ENCODE results near the gene CASD1. TPM values are rescaled to one million over a fixed set of nuclear protein-coding genes. Genes with fewer than 3 reads are reported as not detected.

Gene CASD1
- total and polyA plus RNA-seq, 10 of the 15 experiments (the other 5 are each of a cell fraction or from before 2014, with no cell fraction given) = 4.0 to 18.6 (median 10.7) TPM

DNA sequence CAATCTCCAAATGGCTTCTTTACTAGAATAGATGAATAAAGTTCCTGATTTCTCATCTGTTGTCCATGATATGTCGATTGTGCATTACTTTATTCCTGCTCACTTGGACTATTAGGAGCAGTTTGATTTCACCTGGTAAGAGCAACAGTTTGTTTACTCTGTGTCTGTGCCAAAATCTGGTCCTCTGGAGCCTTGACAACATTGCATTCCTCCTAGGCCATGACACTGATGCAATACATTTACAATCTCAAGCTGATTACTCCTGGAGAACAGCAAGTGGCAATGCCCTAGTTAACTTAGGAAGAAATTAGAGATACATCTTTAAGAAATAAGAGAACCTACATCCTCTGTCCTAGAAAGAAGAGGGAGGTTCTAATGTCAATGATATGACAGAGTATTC, 74.5 kb downstream of the CASD1 start (continued):
- TF ChIP-seq ATF2 (IDR thresholded peaks at IDR 0.05; ENCODE audit: low read length) (no peak), KAT2A (conservative IDR thresholded peaks at IDR 0.05; ENCODE audit: control insufficient read depth, low read depth, low read length) (no peak), NR2C1 (IDR thresholded peaks at IDR 0.05) (no peak), PAX8 (IDR thresholded peaks at IDR 0.05) (no peak), STAT1 (conservative IDR thresholded peaks at IDR 0.05) (no peak), NBN (IDR thresholded peaks at IDR 0.05) (no peak), NFYA (IDR thresholded peaks at IDR 0.05; ENCODE audit: borderline replicate concordance, low read depth, low read length) (no peak), RAD51 (IDR thresholded peaks at IDR 0.05) (no peak), MEF2B (IDR thresholded peaks at IDR 0.05; ENCODE audit: partially characterized antibody, poor library complexity, severe bottlenecking) (no peak), MLLT1 (IDR thresholded peaks at IDR 0.05) (no peak)

DNA sequence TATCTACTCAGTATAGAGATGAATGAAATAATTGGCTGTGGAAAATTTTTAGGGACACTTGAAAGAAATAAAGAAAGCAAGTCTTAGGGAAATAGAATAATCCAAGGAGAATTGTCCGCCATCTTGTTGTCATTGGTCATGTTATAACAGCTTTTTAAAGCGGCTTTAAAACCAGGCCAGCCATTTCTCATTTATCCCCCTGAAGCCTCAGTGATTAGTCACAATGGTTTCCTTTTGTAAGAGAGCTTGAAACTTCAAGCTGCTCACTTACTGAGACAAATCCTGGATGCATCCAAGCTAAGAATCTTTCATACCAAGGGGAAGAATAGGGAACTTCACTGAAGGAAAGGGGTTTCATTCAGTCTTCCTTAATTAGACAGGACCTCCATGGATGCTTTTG, 78.5 kb downstream of the CASD1 start:
- 95% methylated on average over 2 of the region's 2 CpGs for WGBS (ENCODE audit: insufficient coverage, insufficient replicate concordance, low lambda C conversion rate, missing lambda C conversion rate)
- H4K20me1 ChIP-seq (ENCODE audit: control insufficient read depth, insufficient read depth) = no peaks in the 10 kb centered on the region
- no TSS peak for BruUV-seq (replicated peaks)
- CTCF ChIA-PET = no interaction called here
- SMC1A ChIA-PET (ENCODE audit: uncharacterized antibody, unreplicated experiment) = interaction anchor here (0.9 to 1.2 kb wide), 3 partner anchors 16 to 138 kb away, joined by 3 read pairs; no protein-coding TSS in a partner anchor
- H3K4me3 ChIP-seq = no peak overlapping the region
- H3K36me3 ChIP-seq (ENCODE audit: control insufficient read depth in 2 of 2, insufficient read depth in 2 of 2, low read length in 1 of 2) = no peaks in the 10 kb centered on the region
- in situ Hi-C loops (cut with MboI) = no loop called here
- DNase-seq (ENCODE audit: low read depth, low spot score) (no peak), ATAC-seq (no peak), FAIRE-seq (no peak)
- no peak overlapping the region for H3K9ac ChIP-seq (ENCODE audit: control insufficient read depth, insufficient read depth, low read length)
- no peaks in the 10 kb centered on the region for H3K9me3 ChIP-seq (replicated peaks; ENCODE audit: control insufficient read depth, insufficient read depth, low read length)
- POLR2A ChIA-PET = interaction anchor here (1.2 kb wide), 1 partner anchor 37 kb away, joined by 4 read pairs; no protein-coding TSS in a partner anchor
- no peak overlapping the region for H3K27ac ChIP-seq (ENCODE audit: control insufficient read depth, insufficient read depth)
- RAD21 ChIA-PET (ENCODE audit: unreplicated experiment) = interaction anchor here (0.9 kb wide), 1 partner anchor 32 kb away, joined by 3 read pairs; no protein-coding TSS in a partner anchor
- intact Hi-C loops (cut with micrococcal nuclease; ENCODE audit: unreplicated experiment) = no loop called here
- no peaks in the 10 kb centered on the region for H3K4me1 ChIP-seq (ENCODE audit: control insufficient read depth, insufficient read depth, low read length)
- no peak overlapping the region for H2AFZ ChIP-seq (ENCODE audit: control insufficient read depth, low read depth, low read length)
- H3K79me2 ChIP-seq (ENCODE audit: control insufficient read depth, insufficient read depth, low read length) = no peaks in the 10 kb centered on the region
- no peak overlapping the region for H3K4me2 ChIP-seq (ENCODE audit: control insufficient read depth, insufficient read depth)
- no peaks in the 10 kb centered on the region for H3K27me3 ChIP-seq (replicated peaks in 1 of 2; ENCODE audit: control insufficient read depth in 2 of 2, insufficient read depth in 2 of 2, low read length in 1 of 2)
- no peak for TF ChIP-seq RAD51 (IDR thresholded peaks at IDR 0.05)
- TF ChIP-seq SRF (IDR thresholded peaks at IDR 0.05; ENCODE audit: low read depth in 2 of 2, low read length in 2 of 2) = no peak
- TF ChIP-seq FOXK2 (IDR thresholded peaks at IDR 0.05) = no peak
- no peak for TF ChIP-seq YY1 (IDR thresholded peaks at IDR 0.05; ENCODE audit: low read depth, low read length)
- TF ChIP-seq SMAD5 (IDR thresholded peaks at IDR 0.05; ENCODE audit: low read depth) = no peak
- TF ChIP-seq, protein P1, sequence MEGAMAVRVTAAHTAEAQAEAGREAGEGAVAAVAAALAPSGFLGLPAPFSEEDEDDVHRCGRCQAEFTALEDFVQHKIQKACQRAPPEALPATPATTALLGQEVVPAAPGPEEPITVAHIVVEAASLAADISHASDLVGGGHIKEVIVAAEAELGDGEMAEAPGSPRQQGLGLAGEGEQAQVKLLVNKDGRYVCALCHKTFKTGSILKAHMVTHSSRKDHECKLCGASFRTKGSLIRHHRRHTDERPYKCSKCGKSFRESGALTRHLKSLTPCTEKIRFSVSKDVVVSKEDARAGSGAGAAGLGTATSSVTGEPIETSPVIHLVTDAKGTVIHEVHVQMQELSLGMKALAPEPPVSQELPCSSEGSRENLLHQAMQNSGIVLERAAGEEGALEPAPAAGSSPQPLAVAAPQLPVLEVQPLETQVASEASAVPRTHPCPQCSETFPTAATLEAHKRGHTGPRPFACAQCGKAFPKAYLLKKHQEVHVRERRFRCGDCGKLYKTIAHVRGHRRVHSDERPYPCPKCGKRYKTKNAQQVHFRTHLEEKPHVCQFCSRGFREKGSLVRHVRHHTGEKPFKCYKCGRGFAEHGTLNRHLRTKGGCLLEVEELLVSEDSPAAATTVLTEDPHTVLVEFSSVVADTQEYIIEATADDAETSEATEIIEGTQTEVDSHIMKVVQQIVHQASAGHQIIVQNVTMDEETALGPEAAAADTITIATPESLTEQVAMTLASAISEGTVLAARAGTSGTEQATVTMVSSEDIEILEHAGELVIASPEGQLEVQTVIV (IDR thresholded peaks at IDR 0.05; ENCODE audit: borderline replicate concordance, partially characterized antibody) = no peak
- no peak for TF ChIP-seq PAX8 (IDR thresholded peaks at IDR 0.05)
- TF ChIP-seq ESRRA (IDR thresholded peaks at IDR 0.05; ENCODE audit: low read length) = no peak
- no peak for TF ChIP-seq EP300 (IDR thresholded peaks at IDR 0.05; ENCODE audit: borderline replicate concordance in 1 of 2, control insufficient read depth in 1 of 2, low read depth in 2 of 2, low read length in 2 of 2)
- TF ChIP-seq RCOR1 (conservative IDR thresholded peaks at IDR 0.05; ENCODE audit: low read depth, low read length) = no peak
- TF ChIP-seq CHD4 (IDR thresholded peaks at IDR 0.05) = no peak
- TF ChIP-seq ZNF274 (IDR thresholded peaks at IDR 0.05; ENCODE audit: insufficient read depth, insufficient read length) = no peak
- TF ChIP-seq HDGF (IDR thresholded peaks at IDR 0.05) = no peak

Data from GM12878 (cell line).